Measurements from ENCODE around the gene NUP205. TPM values are rescaled to one million over a fixed set of nuclear protein-coding genes. Genes with fewer than 3 reads are reported as not detected.

NUP205 gene
- total and polyA plus RNA-seq, 2 of the 13 experiments (the other 11 are each of a cell fraction or from before 2014, with no cell fraction given) = 46.2 to 87.2 TPM

DNA sequence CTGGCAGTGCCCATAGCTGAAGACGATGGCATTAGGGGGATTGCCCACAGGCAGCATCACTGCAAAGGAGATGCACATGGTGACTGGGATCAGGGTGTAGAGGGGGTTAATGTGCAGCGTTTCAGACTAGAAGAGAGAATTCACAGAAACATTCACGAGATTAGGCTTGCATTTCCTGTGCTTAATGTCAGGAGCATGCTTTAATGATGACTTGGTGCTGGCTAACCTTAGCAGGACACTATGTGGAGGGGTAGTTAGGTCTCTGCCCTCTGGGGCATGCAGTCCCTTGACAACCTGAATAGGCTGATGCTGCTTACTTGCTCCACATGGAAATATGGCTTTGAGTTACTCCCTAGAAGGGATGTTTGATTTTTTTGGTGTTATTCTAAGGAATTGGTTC lies 126.4 kb downstream of the NUP205 start:
- BruUV-seq (replicated peaks) = no TSS peak
- ChIA-PET POLR2A (no interaction called here), CTCF (ENCODE audit: low intra/inter-chr PET ratio, low total read pairs) (no interaction called here)
- H3K27me3 ChIP-seq (ENCODE audit: control insufficient read depth in 1 of 2, insufficient read depth in 2 of 2, low read length in 2 of 2) = no peaks in the 10 kb centered on the region
- H3K4me1 ChIP-seq (ENCODE audit: insufficient read depth, low read length) = no peaks in the 10 kb centered on the region
- no peak overlapping the region for H3K4me3 ChIP-seq (replicated peaks in 1 of 3; ENCODE audit: insufficient read depth in 1 of 3, low read depth in 2 of 3, low read length in 3 of 3)
- peaks cover 0 to under 1% of the 10 kb centered on the region in 2 experiments; a peak in 1 of 5 replicates for H3K36me3 ChIP-seq (replicated peaks in 1 of 2; ENCODE audit: control insufficient read depth in 1 of 2, insufficient read depth in 2 of 2, low read length in 2 of 2)
- 76% methylated on average over 3 of the region's 3 CpGs for WGBS (ENCODE audit: low lambda C conversion rate)
- H2AFZ ChIP-seq (ENCODE audit: low read length) = no peak overlapping the region
- H3K79me2 ChIP-seq (ENCODE audit: insufficient read depth, low read length) = no peaks in the 10 kb centered on the region
- FAIRE-seq = no peak
- no peak for DNase-seq (ENCODE audit: low spot score)
- intact Hi-C loops (cut with micrococcal nuclease; ENCODE audit: unreplicated experiment) = no loop called here
- H3K9ac ChIP-seq (ENCODE audit: insufficient read depth, low read depth, low read length) = no peak overlapping the region
- no peak overlapping the region for H3K4me2 ChIP-seq (ENCODE audit: low read depth, low read length)
- in situ Hi-C loops (cut with HindIII; ENCODE audit: extremely low pct_ligation_motif_present, low pct_unique_long_range_greater_than_20kb) = no loop called here
- H3K27ac ChIP-seq (ENCODE audit: extremely low read length, insufficient read depth, low read length) = no peak overlapping the region
- ATAC-seq = no peak
- no peaks in the 10 kb centered on the region for H4K20me1 ChIP-seq (ENCODE audit: insufficient read depth, low read length)
- no peaks in the 10 kb centered on the region for H3K9me3 ChIP-seq (ENCODE audit: low read length)
- TF ChIP-seq, protein P1, sequence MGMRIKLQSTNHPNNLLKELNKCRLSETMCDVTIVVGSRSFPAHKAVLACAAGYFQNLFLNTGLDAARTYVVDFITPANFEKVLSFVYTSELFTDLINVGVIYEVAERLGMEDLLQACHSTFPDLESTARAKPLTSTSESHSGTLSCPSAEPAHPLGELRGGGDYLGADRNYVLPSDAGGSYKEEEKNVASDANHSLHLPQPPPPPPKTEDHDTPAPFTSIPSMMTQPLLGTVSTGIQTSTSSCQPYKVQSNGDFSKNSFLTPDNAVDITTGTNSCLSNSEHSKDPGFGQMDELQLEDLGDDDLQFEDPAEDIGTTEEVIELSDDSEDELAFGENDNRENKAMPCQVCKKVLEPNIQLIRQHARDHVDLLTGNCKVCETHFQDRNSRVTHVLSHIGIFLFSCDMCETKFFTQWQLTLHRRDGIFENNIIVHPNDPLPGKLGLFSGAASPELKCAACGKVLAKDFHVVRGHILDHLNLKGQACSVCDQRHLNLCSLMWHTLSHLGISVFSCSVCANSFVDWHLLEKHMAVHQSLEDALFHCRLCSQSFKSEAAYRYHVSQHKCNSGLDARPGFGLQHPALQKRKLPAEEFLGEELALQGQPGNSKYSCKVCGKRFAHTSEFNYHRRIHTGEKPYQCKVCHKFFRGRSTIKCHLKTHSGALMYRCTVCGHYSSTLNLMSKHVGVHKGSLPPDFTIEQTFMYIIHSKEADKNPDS (CRISPR knock-in tag; IDR thresholded peaks at IDR 0.05) = no peak

DNA sequence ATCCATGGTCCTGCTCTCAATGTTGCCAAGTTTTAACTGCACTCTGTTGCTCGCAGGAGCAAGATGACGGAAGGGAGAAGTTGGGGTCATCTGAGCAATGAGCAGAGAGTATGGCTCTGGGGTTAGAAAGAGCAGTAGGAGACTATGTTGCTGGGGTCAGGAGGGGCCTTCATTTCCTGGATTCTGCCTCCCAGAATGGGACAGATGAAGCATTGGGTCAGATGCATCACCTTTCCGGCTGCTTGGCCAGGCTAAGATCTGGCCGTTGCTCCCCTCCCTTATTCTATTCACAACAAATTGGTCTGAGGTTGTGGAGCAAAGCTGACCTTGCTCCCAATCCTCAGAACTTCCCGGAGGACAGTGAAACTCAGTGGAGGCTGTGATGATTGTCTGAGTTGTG lies 127.0 kb downstream of the NUP205 start:
- Histone ChIP-seq H3K27me3 (ENCODE audit: control insufficient read depth in 1 of 2, insufficient read depth in 2 of 2, low read length in 2 of 2) (no peaks in the 10 kb centered on the region), H2AFZ (ENCODE audit: low read length) (no peak overlapping the region), H3K4me1 (ENCODE audit: insufficient read depth, low read length) (no peaks in the 10 kb centered on the region), H4K20me1 (ENCODE audit: insufficient read depth, low read length) (no peaks in the 10 kb centered on the region), H3K4me3 (replicated peaks in 1 of 3; ENCODE audit: insufficient read depth in 1 of 3, low read depth in 2 of 3, low read length in 3 of 3) (no peak overlapping the region), H3K79me2 (ENCODE audit: insufficient read depth, low read length) (no peaks in the 10 kb centered on the region), H3K4me2 (ENCODE audit: low read depth, low read length) (no peak overlapping the region), H3K9ac (ENCODE audit: insufficient read depth, low read depth, low read length) (no peak overlapping the region), H3K36me3 (replicated peaks in 1 of 2; ENCODE audit: control insufficient read depth in 1 of 2, insufficient read depth in 2 of 2, low read length in 2 of 2) (no peaks in the 10 kb centered on the region), H3K27ac (ENCODE audit: extremely low read length, insufficient read depth, low read length) (no peak overlapping the region), H3K9me3 (ENCODE audit: low read length) (no peaks in the 10 kb centered on the region)
- ChIA-PET POLR2A (no interaction called here), CTCF (ENCODE audit: low intra/inter-chr PET ratio, low total read pairs) (no interaction called here)
- intact Hi-C loops (cut with micrococcal nuclease; ENCODE audit: unreplicated experiment) = no loop called here
- FAIRE-seq = no peak
- DNase-seq (ENCODE audit: low spot score) = no peak
- BruUV-seq (replicated peaks) = no TSS peak
- no peak for ATAC-seq
- WGBS (ENCODE audit: low lambda C conversion rate) = 100% methylated on average over 3 of the region's 5 CpGs
- in situ Hi-C loops (cut with HindIII; ENCODE audit: extremely low pct_ligation_motif_present, low pct_unique_long_range_greater_than_20kb) = no loop called here
- TF ChIP-seq CC2D1A (CRISPR knock-in tag; IDR thresholded peaks at IDR 0.05) (no peak), ZSCAN29 (CRISPR knock-in tag; conservative IDR thresholded peaks at IDR 0.05) (no peak), MTF1 (CRISPR knock-in tag; IDR thresholded peaks at IDR 0.05) (no peak), ZNF652 (CRISPR knock-in tag; IDR thresholded peaks at IDR 0.05; ENCODE audit: borderline replicate concordance, low read depth) (no peak), ZNF224 (CRISPR knock-in tag; IDR thresholded peaks at IDR 0.05) (no peak), HHEX (CRISPR knock-in tag; IDR thresholded peaks at IDR 0.05) (no peak), ZFP36L2 (CRISPR knock-in tag; IDR thresholded peaks at IDR 0.05) (no peak), BCL6 (CRISPR knock-in tag; IDR thresholded peaks at IDR 0.05) (no peak), ZBTB21 (CRISPR knock-in tag; IDR thresholded peaks at IDR 0.05) (no peak), SRSF4 (IDR thresholded peaks at IDR 0.05; ENCODE audit: low read depth, low read length, poor library complexity, severe bottlenecking) (no peak)
- TF ChIP-seq, protein P2, sequence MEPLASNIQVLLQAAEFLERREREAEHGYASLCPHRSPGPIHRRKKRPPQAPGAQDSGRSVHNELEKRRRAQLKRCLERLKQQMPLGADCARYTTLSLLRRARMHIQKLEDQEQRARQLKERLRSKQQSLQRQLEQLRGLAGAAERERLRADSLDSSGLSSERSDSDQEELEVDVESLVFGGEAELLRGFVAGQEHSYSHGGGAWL (CRISPR knock-in tag; IDR thresholded peaks at IDR 0.05) = no peak
- TF ChIP-seq, protein P3, sequence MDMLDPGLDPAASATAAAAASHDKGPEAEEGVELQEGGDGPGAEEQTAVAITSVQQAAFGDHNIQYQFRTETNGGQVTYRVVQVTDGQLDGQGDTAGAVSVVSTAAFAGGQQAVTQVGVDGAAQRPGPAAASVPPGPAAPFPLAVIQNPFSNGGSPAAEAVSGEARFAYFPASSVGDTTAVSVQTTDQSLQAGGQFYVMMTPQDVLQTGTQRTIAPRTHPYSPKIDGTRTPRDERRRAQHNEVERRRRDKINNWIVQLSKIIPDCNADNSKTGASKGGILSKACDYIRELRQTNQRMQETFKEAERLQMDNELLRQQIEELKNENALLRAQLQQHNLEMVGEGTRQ (IDR thresholded peaks at IDR 0.05; ENCODE audit: low read depth, low read length) = no peak
- TF ChIP-seq, protein P3 (CRISPR knock-in tag; IDR thresholded peaks at IDR 0.05; ENCODE audit: borderline replicate concordance) = no peak
- TF ChIP-seq, protein P4, sequence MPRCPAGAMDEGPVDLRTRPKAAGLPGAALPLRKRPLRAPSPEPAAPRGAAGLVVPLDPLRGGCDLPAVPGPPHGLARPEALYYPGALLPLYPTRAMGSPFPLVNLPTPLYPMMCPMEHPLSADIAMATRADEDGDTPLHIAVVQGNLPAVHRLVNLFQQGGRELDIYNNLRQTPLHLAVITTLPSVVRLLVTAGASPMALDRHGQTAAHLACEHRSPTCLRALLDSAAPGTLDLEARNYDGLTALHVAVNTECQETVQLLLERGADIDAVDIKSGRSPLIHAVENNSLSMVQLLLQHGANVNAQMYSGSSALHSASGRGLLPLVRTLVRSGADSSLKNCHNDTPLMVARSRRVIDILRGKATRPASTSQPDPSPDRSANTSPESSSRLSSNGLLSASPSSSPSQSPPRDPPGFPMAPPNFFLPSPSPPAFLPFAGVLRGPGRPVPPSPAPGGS (CRISPR knock-in tag; IDR thresholded peaks at IDR 0.05) = no peak

All from HepG2 (cell line).